GM19372 (cell line): ENCODE measurements around the gene ELOVL1.
A peak's percentile ranks its signal among the peaks of the same experiment; 100 is the strongest.
"Not testable (repeated sequence)": the region's sequence is repeated elsewhere in the genome, so short reads cannot be mapped to it uniquely, and the experiment has no call there.

Experiments used
- ATAC-seq: cut with Tn5 transposase; IDR thresholded peaks from one replicate; pipeline ENCODE4 v1.9.1; 2021; ENCODE audit warnings: mild to moderate bottlenecking, low read depth, moderate library complexity; ENCODE audit not compliant: unreplicated experiment

Gene ELOVL1

DNA sequence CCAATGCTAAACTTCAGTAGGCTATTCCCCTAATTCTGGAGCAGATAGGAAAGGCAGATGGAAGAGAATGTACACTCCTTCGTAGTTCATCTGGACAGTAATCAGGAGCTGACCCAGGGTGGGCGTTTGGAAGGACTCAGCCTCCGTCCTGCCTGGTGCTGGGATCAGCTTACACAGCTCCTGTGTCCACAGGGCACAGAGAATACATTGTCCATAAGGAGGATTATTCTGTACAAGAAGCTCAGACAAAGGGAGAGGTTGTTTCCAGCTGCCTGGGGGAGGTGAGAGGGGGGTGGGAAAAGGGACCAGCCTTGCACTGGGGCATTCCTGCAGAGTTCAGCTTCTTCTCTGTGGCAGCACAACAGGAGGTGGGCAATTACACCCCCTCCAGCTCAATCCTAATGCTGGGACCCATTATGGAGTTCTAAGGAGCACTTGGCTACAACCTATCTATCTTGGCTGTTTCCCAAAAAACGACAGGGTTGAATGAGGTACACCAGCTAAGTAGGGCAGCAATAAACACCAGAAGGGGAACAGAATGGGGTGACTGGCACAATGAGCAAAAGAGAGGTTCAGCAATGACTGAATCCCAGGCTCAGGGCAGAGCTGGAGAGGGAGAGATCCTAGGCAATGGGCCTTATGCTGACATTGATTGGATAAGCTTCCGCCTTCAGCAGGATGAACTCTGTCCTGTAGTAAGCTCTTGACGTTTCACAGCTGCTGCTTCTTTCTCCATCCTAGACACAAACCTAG is 14.4 kb upstream of the ELOVL1 start:
- ATAC-seq: no peak

DNA sequence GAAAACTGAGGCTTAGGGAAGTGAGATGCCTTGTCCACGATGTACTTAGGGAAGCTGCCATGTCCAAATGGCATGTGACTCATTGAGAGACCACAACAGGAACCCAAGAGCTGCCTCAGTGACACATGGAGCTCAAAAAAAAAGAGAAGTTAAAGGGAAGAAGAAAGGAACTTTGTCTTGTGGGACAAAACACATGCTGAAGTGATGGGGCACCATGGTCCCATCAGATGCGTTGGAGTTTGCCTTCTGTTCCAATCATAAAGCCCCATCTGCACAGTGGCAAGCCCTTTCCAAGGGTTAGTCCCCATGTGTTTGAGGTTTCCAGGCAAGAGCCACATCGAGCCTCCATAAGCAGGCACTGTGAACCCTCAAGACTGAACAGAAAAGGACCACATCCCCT is 13.8 kb upstream of the ELOVL1 start:
- ATAC-seq: no peak

DNA sequence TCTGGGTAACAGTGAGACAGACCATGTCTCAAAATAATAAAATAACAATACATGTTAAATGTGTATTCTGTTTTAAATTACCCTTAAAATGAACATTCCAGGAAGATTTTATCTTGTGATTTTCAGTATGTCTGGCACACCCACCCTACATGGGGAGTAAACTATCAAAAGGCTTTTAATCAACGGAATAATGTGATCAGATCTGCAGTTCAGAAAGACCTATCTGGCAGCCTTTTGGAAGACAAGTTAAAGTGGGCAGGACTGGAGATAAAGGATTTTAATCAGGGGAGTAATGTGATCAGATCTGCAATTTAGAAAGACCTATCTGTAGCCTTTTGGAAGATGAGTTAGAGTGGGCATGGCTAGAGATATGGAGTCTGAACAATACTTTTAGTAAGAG is 11.7 kb upstream of the ELOVL1 start:
- ATAC-seq: no peak

DNA sequence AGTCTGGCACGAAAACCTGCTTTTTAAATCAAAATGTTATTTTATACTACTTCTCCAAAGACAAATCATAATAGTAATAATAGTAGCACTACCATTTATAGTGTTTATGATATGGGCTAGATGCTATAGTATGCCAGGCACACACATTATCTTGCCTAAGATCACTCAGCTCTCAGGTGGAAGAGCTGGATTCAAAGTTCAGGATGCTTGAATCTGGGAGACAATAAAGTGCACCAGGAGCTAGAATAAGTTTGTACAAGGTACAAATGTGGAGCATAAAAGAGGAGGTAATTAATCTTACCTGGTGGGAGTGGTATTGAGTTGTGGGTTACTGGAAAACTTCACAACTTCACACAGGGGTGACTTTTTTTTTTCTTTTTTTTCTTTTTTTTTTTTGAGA is 10.0 kb upstream of the ELOVL1 start:
- ATAC-seq: no peak

DNA sequence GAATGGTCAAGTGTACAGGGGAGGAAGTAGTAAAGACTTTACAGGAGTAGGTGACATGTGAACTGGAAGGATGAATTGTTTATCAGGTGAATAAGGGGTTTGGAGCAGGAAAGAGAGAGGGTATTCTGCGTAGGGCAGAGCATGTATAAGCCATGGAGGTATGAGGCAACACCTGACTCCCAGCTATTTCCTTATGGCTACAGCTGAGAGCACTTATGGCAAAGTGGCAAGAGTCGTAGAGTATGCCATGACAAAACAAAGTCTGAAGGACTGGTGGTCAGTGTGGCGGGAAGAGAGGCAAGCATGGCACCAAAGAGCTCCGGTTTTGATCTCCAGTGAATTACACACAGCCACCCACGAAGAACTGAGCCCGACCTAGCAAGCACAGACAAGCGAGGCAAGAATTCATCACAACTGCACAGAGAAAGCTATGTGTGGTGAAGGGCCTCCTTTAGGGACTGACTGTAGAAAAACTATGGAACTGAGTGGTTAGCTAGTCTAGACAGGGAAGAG is 9.0 kb upstream of the ELOVL1 start:
- no peak for ATAC-seq

DNA sequence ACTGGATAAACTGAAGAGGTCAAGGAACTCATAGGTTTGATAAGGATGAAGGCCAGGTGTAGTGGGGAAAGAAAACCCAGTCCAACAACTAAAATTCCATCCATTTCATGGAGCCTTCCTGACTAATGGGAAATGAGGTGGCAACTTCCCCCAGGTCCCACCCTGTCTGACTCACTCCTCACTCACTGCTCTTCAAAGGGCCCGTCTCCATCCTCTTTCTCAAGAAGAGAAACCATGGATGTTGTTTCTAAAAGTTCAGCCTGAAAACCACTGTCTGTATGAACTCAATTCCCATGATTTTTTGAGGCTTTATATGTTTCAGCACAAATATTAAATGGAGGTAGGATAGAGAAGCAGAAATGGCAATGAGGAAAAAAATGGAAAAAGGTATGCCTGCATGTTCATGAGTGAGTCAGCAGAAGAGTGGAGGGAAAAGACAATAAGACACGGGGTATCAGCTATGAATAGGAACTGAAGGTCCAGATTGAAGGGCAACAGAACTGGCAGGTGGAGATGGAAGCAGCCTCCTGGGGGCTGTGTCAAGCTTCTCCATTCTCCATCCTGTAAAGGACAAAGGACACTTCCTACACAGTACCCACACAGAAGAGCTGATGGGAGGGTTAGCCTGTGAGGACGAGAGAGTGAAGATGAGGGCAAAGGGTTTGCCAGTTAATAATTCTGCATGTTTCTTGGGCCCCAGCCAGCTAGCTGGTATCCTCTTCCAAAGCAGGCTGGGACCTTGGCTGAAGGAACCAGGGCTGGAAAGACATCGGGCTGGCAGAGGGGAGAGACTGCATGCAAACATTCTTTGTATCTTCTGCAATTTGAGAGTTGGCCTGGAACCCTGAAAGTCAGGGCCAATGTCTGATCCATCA is 5.5 kb upstream of the ELOVL1 start:
- no peak for ATAC-seq

DNA sequence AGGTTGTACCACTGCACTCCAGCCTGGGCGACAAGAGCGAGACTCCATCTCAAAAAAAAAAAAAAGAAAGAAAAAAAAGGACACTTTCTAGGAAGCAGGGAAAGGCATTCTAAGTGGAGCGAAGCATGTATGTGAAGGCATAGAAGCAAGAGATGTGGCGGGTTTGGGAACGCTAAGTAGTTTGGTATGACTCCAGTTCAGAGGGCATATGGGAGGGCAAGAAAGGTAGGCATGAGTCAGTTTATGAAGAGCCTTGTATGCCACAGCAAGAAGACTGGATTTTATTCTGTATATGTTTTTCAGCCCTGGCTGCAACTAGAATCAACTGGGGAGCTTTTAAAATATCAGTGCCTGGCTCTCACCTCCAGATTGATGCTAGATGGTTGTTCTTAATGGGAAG is 4.4 kb upstream of the ELOVL1 start:
- ATAC-seq: no peak

DNA sequence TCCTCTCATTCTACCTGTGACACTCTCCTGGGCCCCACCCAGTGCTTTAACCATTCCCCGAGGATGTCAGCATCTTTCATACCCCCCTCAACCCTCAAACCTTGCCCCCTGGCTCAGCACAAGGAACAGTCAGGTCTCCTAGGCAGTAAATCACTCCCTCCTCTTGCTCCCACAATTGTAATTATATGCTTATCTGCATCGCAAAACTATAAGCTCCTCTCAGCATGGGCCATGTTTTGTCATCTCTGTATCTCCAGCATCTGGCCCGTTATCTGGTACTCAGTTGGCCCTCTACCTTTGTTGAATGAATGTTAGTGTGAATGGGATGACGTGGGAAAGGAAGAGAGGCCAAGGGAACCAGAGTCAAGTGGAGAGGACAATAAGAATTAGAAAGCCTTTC is 2.8 kb upstream of the ELOVL1 start:
- no peak for ATAC-seq

DNA sequence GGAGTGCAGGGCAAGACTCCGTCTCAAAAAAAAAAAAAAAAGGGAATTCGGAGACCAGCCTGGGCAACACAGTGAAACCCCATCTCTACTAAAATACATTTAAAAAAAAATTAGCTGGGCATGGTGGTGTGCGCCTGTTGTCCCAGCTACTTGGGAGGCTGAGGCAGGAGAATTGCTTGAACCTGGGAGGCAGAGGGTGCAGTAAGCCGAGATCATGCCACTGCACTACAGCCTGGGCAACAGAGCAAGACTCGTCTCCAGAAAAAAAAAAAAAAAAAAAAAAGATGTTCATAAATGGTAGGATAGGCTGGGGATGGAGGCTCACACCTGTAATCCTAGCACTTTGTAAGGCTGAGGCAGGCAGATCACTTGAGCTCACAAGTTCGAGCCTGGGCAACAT is 2.0 kb upstream of the ELOVL1 start:
- not testable (repeated sequence) for ATAC-seq

DNA sequence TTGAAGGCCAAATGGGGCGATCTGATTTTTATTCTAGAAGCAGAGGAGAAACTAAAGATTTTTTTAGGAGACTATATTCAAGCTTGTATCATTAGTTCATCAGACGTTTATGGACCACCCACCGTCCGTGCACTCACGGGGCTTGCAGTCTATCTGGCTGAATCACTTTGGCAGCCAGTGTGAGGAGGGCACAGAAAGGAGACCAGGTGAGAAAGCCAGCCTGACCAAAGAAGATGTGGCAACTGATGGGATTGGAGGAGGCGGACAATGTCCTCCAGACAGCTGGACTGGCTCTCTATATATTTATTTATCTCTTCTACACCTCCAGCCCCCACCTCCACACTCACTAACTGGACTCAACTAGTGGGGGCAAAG is 822 bp upstream of the ELOVL1 start:
- no peak for ATAC-seq

DNA sequence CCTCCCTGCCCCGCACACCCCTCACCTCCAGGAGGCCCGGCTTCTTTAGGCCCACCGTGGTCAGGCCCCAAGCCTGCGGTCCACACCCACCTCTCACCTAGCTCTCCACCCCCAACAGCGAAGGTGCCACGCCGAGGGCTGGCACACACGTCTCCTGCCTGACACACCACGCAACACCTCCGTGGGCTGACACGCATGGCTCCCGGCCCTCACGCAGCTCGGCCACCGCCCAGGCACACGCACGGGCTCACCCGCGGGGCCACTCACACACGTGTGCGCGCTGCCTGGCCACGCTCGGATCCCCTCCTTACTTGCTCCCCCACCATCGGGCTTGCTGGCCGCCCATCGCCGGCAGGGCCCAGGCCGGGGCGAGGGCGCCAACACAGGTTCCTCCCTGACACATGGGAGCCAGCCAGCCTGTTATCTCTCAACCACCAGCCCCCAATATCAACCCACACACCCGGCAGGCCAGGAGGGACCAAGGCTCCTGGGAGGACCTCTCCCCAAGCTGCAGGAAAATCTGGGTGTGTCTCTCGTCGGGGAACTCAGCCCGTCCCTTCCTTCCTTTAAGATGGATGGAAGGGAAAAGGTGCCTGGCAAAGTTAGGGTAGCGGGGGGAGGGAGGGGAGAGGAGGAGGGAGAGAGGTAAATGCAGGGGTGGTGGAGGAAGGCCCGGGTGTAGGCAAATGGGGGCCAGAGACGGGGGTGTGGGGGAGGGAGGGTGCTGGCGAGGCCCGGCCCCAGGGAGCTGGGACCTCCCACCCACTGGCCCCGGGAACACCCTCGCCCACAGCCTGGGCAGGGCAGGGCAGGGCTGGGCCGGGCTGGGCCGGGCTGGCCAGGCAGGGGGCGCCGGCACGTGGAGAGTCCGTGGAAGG is 546 bp downstream of the ELOVL1 start:
- peak; percentile 51 for ATAC-seq

DNA sequence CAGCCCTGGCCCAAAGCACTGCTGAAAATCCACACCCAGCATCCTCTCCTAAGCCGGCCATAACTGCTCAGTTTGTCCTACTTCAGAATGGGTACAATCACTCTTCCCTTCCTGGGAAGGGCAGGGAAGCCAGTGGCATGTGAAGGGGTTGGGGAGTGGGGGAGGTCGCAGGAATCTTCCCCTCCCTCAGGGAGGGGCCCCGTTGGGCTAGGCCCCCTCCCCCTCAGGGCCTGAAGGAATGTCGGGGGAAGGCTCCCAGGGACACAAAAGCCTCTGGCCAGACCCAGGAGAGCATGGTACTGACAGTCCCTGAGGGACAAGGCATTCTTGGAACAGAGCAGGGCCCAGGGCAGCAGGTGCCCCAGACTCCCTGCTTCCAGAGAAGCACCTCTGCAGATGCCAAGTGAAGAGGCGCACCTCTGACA is 1.2 kb downstream of the ELOVL1 start:
- no peak for ATAC-seq

DNA sequence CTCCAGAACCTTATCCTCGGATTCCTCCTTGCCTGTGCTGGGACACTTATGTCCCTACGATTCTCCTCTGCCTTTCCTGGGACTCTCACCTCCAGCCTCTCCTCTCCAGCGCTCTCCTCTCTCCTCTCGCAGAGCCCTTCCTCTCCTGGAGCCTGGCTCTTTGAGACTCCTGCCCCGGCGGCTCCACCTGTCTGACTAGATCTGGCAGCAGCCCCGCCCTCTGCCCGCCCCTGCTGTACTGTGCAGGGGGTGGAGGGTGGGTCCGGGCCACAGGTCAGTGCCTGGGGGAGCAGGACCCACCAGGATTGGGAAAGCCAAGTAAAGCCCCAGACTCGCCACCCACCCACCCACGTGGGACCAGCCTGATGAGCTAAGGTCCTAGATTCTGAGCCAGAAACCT is 1.6 kb downstream of the ELOVL1 start:
- ATAC-seq: no peak

DNA sequence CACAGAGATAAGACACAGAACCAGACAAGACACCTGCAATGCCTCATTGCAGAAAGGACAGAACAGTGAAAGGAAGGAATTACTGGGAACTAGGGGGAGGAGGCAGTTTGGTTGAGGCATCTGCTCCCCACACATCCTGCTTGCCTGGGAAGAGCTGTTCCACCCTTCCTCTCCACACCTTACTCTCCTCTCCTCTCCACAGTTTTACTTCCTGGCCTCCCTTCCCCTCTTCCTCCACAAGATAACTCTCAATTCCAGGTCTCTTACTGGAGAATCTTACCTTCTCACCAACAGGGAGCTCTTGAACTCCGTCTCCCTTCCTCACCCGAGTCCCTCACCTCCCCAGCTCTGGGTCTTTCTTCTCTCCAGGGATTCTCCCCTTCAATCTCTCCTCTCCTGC is 2.1 kb downstream of the ELOVL1 start:
- no peak for ATAC-seq

DNA sequence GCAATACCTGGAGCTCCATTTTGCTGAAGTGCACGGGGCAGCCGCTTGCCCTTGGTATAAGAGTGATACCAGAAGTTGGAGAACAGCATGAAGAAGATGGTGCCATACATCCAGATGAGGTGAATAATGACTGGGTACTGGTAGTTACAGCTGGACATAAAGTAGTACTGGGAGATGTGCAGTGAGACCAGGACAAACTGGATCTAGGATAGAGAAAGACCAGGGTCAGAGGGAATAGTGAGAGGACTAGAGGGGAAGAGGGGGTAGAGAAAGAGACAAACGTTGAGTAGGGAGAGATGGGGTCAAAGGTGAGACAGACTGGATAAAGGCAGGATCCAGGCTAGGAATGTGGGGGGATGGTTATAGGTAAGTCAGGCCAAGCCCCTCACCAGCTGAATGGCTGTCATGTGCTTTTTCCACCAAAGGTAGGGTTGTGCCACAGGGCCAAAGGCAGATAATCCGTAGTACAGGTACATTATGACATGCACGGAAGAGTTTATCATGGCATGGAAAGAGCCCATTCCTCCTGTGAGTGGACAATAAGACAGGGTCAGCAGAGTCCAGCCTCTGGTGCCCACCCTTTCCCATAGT is 3.8 kb downstream of the ELOVL1 start:
- ATAC-seq: no peak

DNA sequence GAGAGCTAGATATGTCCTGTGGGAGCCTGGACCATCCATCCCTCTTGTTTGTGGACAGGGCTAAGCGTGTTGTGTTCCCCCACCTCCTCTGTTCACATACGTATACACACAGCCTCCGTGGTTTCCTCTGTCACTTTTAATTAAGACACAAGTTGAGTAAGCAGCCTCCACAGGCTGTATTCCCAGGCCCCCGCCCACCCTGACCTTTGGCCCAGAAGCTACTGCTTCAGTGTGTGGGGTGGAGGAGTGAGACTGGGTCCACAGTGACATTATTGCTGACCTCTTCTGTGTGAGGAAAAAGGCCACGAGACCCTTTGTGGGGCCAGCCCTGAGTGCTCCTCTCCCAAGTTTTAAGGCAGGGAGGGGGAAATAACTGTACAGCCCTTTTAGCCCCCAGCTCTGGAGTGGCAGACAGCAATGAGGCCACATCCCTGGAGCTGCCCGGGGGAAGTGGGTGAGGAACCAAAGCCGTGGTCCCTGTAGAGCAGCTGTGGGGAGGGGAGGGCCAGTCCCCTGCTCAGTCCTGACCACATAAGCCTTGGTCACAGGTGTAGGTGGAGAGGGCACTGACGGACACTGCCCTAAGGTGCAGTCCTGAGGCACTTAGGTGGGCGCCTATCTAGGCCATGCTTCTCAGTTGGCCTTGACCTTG is 4.4 kb downstream of the ELOVL1 start:
- ATAC-seq: no peak

DNA sequence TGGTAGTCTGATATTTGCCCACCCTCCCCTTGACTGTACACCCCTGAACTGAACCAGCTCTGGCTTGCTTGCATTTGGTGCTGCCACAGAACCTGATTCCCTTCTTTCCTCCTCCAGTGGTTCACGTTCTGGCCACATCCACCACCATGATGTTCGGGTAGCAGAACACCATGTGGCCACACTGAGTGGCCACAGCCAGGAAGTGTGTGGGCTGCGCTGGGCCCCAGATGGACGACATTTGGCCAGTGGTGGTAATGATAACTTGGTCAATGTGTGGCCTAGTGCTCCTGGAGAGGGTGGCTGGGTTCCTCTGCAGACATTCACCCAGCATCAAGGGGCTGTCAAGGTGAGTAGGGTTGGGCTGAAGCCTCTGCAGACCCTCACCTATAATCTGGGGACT is 7.2 kb downstream of the ELOVL1 start:
- no peak for ATAC-seq

DNA sequence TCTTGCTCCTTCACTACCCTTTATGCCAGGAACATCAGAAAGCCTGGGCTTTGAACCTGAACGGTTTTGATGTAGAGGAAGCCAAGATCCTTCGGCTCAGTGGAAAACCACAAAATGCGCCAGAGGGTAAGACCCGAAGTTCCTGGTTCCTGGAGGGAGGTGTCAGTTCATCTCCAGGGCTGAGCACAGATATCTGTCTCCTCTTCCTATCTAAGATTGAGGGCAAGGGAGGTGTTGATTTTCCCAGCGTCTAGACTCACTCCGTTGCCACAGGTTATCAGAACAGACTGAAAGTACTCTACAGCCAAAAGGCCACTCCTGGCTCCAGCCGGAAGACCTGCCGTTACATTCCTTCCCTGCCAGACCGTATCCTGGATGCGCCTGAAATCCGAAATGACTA is 8.1 kb downstream of the ELOVL1 start:
- no peak for ATAC-seq

DNA sequence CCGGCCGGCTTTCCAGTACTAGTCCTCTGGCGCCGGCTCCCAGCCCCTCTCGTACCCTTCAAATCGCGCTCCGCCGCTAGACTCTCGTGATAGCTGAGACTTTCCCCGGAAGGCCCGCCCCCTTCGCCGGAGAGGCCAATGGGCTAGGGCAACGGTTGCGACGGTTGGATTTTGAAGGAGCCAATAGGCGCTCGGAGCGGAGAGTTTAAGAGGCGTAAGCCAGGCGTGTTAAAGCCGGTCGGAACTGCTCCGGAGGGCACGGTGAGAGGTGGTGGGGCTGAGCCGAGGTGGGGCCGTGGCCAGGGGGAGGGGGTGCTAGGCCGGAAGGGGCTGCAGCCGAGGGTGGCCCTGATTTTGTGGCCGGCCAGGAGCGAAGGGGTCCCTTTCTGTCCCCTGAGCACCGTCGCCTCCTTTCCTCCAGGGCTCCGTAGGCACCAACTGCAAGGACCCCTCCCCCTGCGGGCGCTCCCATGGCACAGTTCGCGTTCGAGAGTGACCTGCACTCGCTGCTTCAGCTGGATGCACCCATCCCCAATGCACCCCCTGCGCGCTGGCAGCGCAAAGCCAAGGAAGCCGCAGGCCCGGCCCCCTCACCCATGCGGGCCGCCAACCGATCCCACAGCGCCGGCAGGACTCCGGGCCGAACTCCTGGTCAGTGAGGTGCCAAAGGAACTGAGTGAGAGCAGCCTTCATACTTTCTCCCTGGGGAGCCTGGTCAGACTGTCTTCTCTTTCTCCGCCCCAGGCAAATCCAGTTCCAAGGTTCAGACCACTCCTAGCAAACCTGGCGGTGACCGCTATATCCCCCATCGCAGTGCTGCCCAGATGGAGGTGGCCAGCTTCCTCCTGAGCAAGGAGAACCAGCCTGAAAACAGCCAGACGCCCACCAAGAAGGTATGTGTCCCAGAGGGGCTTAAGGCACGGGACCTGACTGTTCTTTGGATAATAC is 8.8 kb downstream of the ELOVL1 start, which contains the start of gene CDC20:
TSS of gene CDC20 (plus strand) at position 236 of the 948 bp plus-strand sequence. CDS start at position 471, 235 bp downstream.
- ATAC-seq: peak; percentile 95
